Measurements from ENCODE around the gene BTRC. TPM values are rescaled to one million over a fixed set of nuclear protein-coding genes. Genes with fewer than 3 reads are reported as not detected.

BTRC gene
- total and polyA plus RNA-seq, 10 of the 15 experiments (the other 5 are each of a cell fraction or from before 2014, with no cell fraction given): 2.2 to 18.6 (median 8.6) TPM

GRCh38 chr10:101545898-101546297, 191.9 kb downstream of the BTRC start:
- Histone ChIP-seq H3K9me3 (replicated peaks; ENCODE audit: control insufficient read depth, insufficient read depth, low read length) (no peaks in the 10 kb centered on the region), H3K36me3 (ENCODE audit: control insufficient read depth in 2 of 2, insufficient read depth in 2 of 2, low read length in 1 of 2) (no peaks in the 10 kb centered on the region), H4K20me1 (ENCODE audit: control insufficient read depth, insufficient read depth) (no peaks in the 10 kb centered on the region), H3K4me1 (ENCODE audit: control insufficient read depth, insufficient read depth, low read length) (no peaks in the 10 kb centered on the region), H2AFZ (ENCODE audit: control insufficient read depth, low read depth, low read length) (no peak overlapping the region), H3K4me2 (ENCODE audit: control insufficient read depth, insufficient read depth) (no peak overlapping the region), H3K79me2 (ENCODE audit: control insufficient read depth, insufficient read depth, low read length) (no peaks in the 10 kb centered on the region), H3K4me3 (no peak overlapping the region), H3K9ac (ENCODE audit: control insufficient read depth, insufficient read depth, low read length) (no peak overlapping the region), H3K27me3 (replicated peaks in 1 of 2; ENCODE audit: control insufficient read depth in 2 of 2, insufficient read depth in 2 of 2, low read length in 1 of 2) (no peaks in the 10 kb centered on the region), H3K27ac (ENCODE audit: control insufficient read depth, insufficient read depth) (no peak overlapping the region)
- ChIA-PET CTCF (interaction anchor here (0.7 to 2.1 kb wide), 7 partner anchors 10 to 404 kb away, joined by 3 to 8 read pairs (median 3); no protein-coding TSS in a partner anchor), POLR2A (interaction anchor here (0.7 kb wide), 1 partner anchor 549 kb away, joined by 3 read pairs; no protein-coding TSS in a partner anchor), SMC1A (ENCODE audit: uncharacterized antibody, unreplicated experiment) (interaction anchor here (1.4 kb wide), 1 partner anchor 8 kb away, joined by 4 read pairs; no protein-coding TSS in a partner anchor), RAD21 (ENCODE audit: unreplicated experiment) (no interaction called here)
- no TSS peak for BruUV-seq (replicated peaks)
- intact Hi-C loops (cut with micrococcal nuclease; ENCODE audit: unreplicated experiment): no loop called here
- ATAC-seq (no peak), DNase-seq (ENCODE audit: low read depth, low spot score) (no peak), FAIRE-seq (no peak)
- in situ Hi-C loops (cut with MboI): no loop called here
- no peak for TF ChIP-seq CEBPB (IDR thresholded peaks at IDR 0.05; ENCODE audit: borderline replicate concordance in 1 of 2, low read depth in 2 of 2, low read length in 2 of 2)
- no peak for TF ChIP-seq FOS (IDR thresholded peaks at IDR 0.05; ENCODE audit: borderline replicate concordance, extremely low read depth, insufficient read length)
- no peak for TF ChIP-seq ATF7 (IDR thresholded peaks at IDR 0.05; ENCODE audit: low read depth)
- TF ChIP-seq JUNB (IDR thresholded peaks at IDR 0.05): no peak
- TF ChIP-seq NR2C1 (IDR thresholded peaks at IDR 0.05): no peak
- TF ChIP-seq ZNF274 (IDR thresholded peaks at IDR 0.05; ENCODE audit: insufficient read depth, insufficient read length): no peak
- no peak for TF ChIP-seq BMI1 (IDR thresholded peaks at IDR 0.05; ENCODE audit: borderline replicate concordance)
- TF ChIP-seq HCFC1 (IDR thresholded peaks at IDR 0.05; ENCODE audit: low read length): no peak
- TF ChIP-seq CBFB (IDR thresholded peaks at IDR 0.05; ENCODE audit: low read depth): no peak
- TF ChIP-seq TBL1XR1 (IDR thresholded peaks at IDR 0.05; ENCODE audit: low read depth, low read length): no peak
- no peak for TF ChIP-seq LARP7 (IDR thresholded peaks at IDR 0.05)
- no peak for TF ChIP-seq RELA (IDR thresholded peaks at IDR 0.05; ENCODE audit: borderline replicate concordance, partially characterized antibody)
- TF ChIP-seq KDM1A (IDR thresholded peaks at IDR 0.05; ENCODE audit: borderline replicate concordance): no peak
- no peak for TF ChIP-seq ZNF592 (IDR thresholded peaks at IDR 0.05)
- no peak for TF ChIP-seq SREBF1 (IDR thresholded peaks at IDR 0.05; ENCODE audit: low read length)
- TF ChIP-seq PKNOX1 (IDR thresholded peaks at IDR 0.05): no peak
- no peak for TF ChIP-seq MYB (IDR thresholded peaks at IDR 0.05; ENCODE audit: borderline replicate concordance, low read depth, low read length)
- TF ChIP-seq SKIL (IDR thresholded peaks at IDR 0.05; ENCODE audit: low read depth, poor library complexity, severe bottlenecking): no peak
- no peak for TF ChIP-seq BHLHE40 (IDR thresholded peaks at IDR 0.05; ENCODE audit: borderline replicate concordance in 1 of 2, low read depth in 2 of 2, low read length in 1 of 2)

Data from GM12878 (cell line).